Activated CD4-positive, alpha-beta T cell treated with anti-CD3 and anti-CD28 coated beads, Interleukin-2, amount 10 ng/mL, durations not matched to agents 24 days and 14 days (primary cell): ENCODE results near the gene GPM6B. TPM values are rescaled to one million over a fixed set of nuclear protein-coding genes. Genes with fewer than 3 reads are reported as not detected.

Experiments
- DNase-seq: peaks from one replicate; pipeline ENCODE4 v3.0.0; 2022
- H3K27ac Mint-ChIP-seq: one replicate; pipeline ENCODE4 v1.8.0; 2022; ENCODE audit warnings: mild to moderate bottlenecking, mixed read lengths
- H3K27me3 Mint-ChIP-seq: one replicate; pipeline ENCODE4 v1.8.0; 2022; ENCODE audit warnings: mixed read lengths
- H3K36me3 Mint-ChIP-seq: one replicate; pipeline ENCODE4 v1.8.0; 2022; ENCODE audit warnings: low read depth, mild to moderate bottlenecking, mixed read lengths
- H3K4me1 Mint-ChIP-seq: one replicate; pipeline ENCODE4 v1.8.0; 2021; ENCODE audit warnings: mixed read lengths
- H3K4me3 Mint-ChIP-seq: one replicate; pipeline ENCODE4 v1.8.0; 2022; ENCODE audit warnings: mild to moderate bottlenecking, moderate library complexity, mixed read lengths
- H3K9me3 Mint-ChIP-seq: one replicate; pipeline ENCODE4 v1.8.0; 2021; ENCODE audit warnings: mixed read lengths
- intact Hi-C: fragments of 100-400 bp; cut with micrococcal nuclease; formaldehyde crosslinking; loops from one replicate; pipeline ENCODE4 v1.15.1; 2023
- total RNA-seq: library from RNA; stranded (reverse); gene quantifications from 2 replicates; pipeline ENCODE4 v1.2.3, GENCODE V29; 2022

GPM6B gene
- total RNA-seq, 1 donor from 2014 or later = not detected

DNA sequence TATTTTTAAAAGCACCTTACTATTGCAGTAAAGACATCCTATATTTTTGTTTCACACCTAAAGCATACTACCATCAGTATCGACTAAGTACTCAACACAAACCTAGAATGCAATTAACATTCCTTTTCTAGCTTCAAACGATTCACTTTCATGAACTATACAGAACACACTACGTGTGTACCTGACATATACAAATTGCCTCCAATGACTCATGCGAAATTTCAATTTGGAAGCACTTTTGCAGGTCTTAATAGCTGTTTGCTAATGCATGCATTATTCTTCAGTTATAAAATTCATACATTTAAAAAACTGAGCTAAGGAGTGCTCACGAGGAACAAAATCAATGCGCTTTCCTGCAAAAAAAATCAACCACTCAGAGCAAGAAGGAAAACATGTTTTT lies 19.7 kb upstream of the GPM6B start:
- Mint-ChIP-seq H3K9me3 (peaks cover under 1% of the 10 kb centered on the region), H3K27me3 (no peaks in the 10 kb centered on the region), H3K4me3 (no peak overlapping the region), H3K4me1 (peaks cover under 1% of the 10 kb centered on the region), H3K27ac (no peak overlapping the region), H3K36me3 (no peaks in the 10 kb centered on the region)
- no peak for DNase-seq
- intact Hi-C loops = no loop called here

- H3K4me1 Mint-ChIP-seq = no peaks in the 10 kb centered on the region
- H3K36me3 Mint-ChIP-seq = no peaks in the 10 kb centered on the region
- H3K27ac Mint-ChIP-seq = no peak overlapping the region
- H3K9me3 Mint-ChIP-seq = no peaks in the 10 kb centered on the region
- no peaks in the 10 kb centered on the region for H3K27me3 Mint-ChIP-seq
- no peak for DNase-seq
- no peak overlapping the region for H3K4me3 Mint-ChIP-seq
- intact Hi-C loops = no loop called here
Measured at GRCh38 chrX:13835825-13836224, 18.9 kb upstream of the GPM6B start.

DNA sequence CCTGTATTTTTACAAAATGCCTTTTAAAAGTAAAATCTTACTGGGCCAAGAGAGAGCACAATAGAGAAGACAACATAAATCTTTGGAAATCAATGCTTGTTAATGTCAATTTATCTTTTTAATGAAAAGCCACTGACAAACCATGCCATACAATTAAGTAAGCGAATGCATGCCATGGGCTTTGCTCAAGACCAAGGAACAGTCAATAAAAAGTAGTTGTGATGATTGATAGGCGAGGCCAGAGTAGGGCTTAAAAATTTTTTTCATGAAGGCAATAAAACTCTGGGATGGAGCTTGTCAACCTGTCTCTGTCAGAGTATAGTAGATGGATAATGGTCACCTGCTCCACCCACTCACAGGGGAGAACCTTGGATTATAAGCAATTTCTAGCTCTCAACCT lies 17.5 kb upstream of the GPM6B start:
- H3K4me1 Mint-ChIP-seq = no peaks in the 10 kb centered on the region
- no peak for DNase-seq
- no peaks in the 10 kb centered on the region for H3K36me3 Mint-ChIP-seq
- H3K4me3 Mint-ChIP-seq = no peak overlapping the region
- no peaks in the 10 kb centered on the region for H3K9me3 Mint-ChIP-seq
- no peak overlapping the region for H3K27ac Mint-ChIP-seq
- intact Hi-C loops = no loop called here
- H3K27me3 Mint-ChIP-seq = no peaks in the 10 kb centered on the region

GRCh38 chrX:13829983-13830382 lies 13.1 kb upstream of the GPM6B start:
- intact Hi-C loops = no loop called here
- Mint-ChIP-seq H3K27ac (no peak overlapping the region), H3K4me1 (no peaks in the 10 kb centered on the region), H3K4me3 (no peak overlapping the region), H3K36me3 (no peaks in the 10 kb centered on the region), H3K27me3 (no peaks in the 10 kb centered on the region), H3K9me3 (no peaks in the 10 kb centered on the region)
- no peak for DNase-seq

DNA sequence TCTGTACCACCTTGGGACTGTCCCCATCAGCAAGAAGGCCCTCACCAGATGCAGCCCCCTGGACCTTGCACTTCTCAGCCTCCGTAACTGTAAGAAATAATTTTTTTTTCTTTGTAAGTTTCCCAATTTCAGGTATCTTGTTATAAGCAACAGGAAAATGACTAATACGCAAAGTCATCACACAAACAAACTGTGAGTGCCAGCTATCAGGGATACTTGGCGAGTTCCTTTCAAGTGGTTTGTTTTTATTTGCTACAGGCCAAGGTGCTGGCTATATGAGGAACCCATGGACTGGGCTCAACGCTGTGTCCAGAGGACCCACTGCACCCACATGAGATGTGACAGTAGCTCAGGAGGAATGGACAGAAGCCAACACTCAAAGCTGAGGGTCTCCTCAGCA lies 11.5 kb upstream of the GPM6B start:
- Mint-ChIP-seq H3K4me3 (no peak overlapping the region), H3K4me1 (no peaks in the 10 kb centered on the region), H3K27ac (no peak overlapping the region), H3K36me3 (no peaks in the 10 kb centered on the region), H3K9me3 (no peaks in the 10 kb centered on the region), H3K27me3 (no peaks in the 10 kb centered on the region)
- no peak for DNase-seq
- intact Hi-C loops = no loop called here

DNA sequence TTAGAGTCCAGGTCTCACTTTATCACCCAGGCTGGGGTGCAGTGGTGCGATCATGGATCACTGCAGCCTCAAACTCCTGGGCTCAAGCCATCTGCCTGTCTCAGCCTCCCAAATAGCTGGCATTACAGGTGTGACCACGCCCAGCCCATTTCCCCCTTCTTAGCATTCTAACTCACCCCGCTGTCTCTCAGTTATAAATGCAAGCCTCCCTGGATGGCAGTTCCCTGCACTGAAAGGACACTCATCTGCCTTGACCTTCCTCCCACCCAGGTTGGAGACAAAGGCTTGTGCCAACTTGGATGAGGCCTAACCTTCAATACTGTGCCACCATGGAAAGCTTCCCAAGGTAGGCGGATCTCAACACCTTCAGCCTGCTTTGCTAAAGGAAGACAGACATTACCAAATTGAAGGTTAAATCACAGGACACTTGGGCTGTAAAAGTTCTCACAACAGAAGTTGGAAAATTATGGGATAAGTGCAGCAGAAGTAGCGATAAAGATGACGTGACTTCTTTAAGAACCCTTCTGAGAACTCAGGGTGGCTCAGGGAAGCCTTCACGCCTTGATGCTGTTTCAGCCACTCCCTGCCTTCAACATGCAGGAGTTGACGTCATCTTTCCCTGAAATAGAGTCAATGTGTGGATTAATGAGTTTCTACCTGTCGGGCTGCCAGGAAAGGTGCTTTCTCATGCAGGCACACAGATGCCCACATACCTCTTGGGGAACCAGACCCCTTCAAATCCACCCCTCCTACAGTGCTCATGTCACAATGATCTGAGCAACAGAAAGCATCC lies 10.6 kb upstream of the GPM6B start:
- no peaks in the 10 kb centered on the region for H3K36me3 Mint-ChIP-seq
- DNase-seq = no peak
- H3K4me3 Mint-ChIP-seq = no peak overlapping the region
- intact Hi-C loops = no loop called here
- no peak overlapping the region for H3K27ac Mint-ChIP-seq
- no peaks in the 10 kb centered on the region for H3K27me3 Mint-ChIP-seq
- H3K4me1 Mint-ChIP-seq = no peaks in the 10 kb centered on the region
- no peaks in the 10 kb centered on the region for H3K9me3 Mint-ChIP-seq

- DNase-seq = no peak
- no peaks in the 10 kb centered on the region for H3K27me3 Mint-ChIP-seq
- no peaks in the 10 kb centered on the region for H3K4me1 Mint-ChIP-seq
- H3K9me3 Mint-ChIP-seq = no peaks in the 10 kb centered on the region
- no peaks in the 10 kb centered on the region for H3K36me3 Mint-ChIP-seq
- no peak overlapping the region for H3K27ac Mint-ChIP-seq
- no peak overlapping the region for H3K4me3 Mint-ChIP-seq
- intact Hi-C loops = no loop called here
Measured at GRCh38 chrX:13826770-13827169, 9.9 kb upstream of the GPM6B start.

DNA sequence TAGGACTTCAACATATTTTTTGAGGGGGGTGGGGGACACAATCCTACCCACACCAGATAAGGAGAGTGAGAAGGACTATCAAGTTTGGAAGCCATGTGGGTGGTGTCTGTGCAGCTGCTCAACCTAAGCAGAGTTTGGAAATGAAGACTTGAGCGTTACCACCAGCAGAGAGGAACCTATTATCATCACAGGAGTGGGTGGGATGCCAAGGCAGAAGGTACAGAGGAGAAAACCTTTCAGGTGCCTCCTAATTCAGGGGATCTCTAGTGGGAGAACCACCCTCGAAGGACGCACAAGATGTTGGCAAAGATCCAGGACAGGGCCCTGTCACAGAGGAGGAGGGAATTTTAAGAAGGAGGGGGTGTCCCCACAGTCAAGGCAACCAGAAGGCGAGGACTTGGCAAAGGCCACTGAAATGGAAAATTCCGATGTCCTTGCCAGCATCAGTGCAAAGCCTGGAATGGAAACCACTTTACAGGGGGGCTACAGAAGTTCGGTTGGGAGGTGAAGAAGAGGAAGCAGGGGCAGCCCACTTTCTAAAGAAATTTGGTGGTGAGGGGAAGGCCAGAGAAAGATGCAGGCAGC lies 8.4 kb upstream of the GPM6B start:
- intact Hi-C loops = no loop called here
- no peak overlapping the region for H3K27ac Mint-ChIP-seq
- H3K36me3 Mint-ChIP-seq = no peaks in the 10 kb centered on the region
- H3K9me3 Mint-ChIP-seq = no peaks in the 10 kb centered on the region
- H3K27me3 Mint-ChIP-seq = no peaks in the 10 kb centered on the region
- no peak overlapping the region for H3K4me3 Mint-ChIP-seq
- no peaks in the 10 kb centered on the region for H3K4me1 Mint-ChIP-seq
- no peak for DNase-seq

GRCh38 chrX:13824746-13825145 lies 7.9 kb upstream of the GPM6B start:
- no peaks in the 10 kb centered on the region for H3K9me3 Mint-ChIP-seq
- no peaks in the 10 kb centered on the region for H3K4me1 Mint-ChIP-seq
- intact Hi-C loops = no loop called here
- H3K27me3 Mint-ChIP-seq = no peaks in the 10 kb centered on the region
- DNase-seq = no peak
- H3K4me3 Mint-ChIP-seq = no peak overlapping the region
- H3K27ac Mint-ChIP-seq = no peak overlapping the region
- H3K36me3 Mint-ChIP-seq = no peaks in the 10 kb centered on the region

DNA sequence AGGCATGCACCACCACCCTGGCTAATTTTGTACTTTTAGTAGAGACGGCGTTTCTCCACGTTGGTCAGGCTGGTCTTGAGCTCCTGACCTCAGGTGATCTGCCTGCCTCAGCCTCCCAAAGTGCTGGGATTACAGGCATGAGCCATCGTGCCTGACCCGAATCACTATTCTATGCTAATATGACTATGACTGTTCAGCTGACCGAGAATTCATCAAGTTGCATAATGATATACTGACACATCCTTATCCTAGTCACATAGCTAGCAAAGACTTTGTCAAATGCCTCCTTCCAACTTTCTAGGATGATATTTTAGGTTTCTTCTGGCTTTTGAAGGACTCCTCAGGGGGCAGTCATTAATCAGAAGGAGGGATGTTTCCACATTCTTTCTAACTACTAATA lies 4.8 kb upstream of the GPM6B start:
- Mint-ChIP-seq H3K36me3 (no peaks in the 10 kb centered on the region), H3K4me1 (no peaks in the 10 kb centered on the region), H3K27me3 (peaks cover 6% of the 10 kb centered on the region), H3K27ac (no peak overlapping the region), H3K9me3 (no peaks in the 10 kb centered on the region), H3K4me3 (no peak overlapping the region)
- intact Hi-C loops = no loop called here
- no peak for DNase-seq

- H3K9me3 Mint-ChIP-seq = no peaks in the 10 kb centered on the region
- intact Hi-C loops = no loop called here
Measured at GRCh38 chrX:13816176-13816575, 717 bp downstream of the GPM6B start.

DNA sequence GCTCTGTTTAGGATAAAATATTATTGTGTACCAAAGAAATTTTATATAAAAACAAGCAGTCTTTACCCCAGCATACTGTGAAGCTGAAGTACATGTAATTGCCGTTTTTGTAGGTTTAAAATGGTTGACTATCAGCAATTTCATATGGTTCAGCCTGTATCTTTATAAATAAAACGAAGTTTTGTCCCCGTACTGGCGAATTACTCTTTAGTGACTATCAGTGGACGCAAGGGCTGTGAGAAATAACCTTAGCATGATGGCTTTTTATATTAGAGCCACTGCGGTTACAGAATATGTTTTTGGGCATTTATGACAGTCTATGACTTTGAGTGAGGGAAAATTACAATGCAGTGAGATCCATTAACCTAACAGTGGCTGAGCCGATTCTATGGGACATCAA lies 1.2 kb downstream of the GPM6B start:
- no peaks in the 10 kb centered on the region for H3K4me1 Mint-ChIP-seq
- H3K27me3 Mint-ChIP-seq = peaks cover 12% of the 10 kb centered on the region
- no peaks in the 10 kb centered on the region for H3K9me3 Mint-ChIP-seq
- intact Hi-C loops = no loop called here
- no peak for DNase-seq
- H3K4me3 Mint-ChIP-seq = no peak overlapping the region
- H3K27ac Mint-ChIP-seq = no peak overlapping the region
- no peaks in the 10 kb centered on the region for H3K36me3 Mint-ChIP-seq

More at GRCh38 chrX:13816176-13816575, 717 bp downstream of the GPM6B start:
- Mint-ChIP-seq H3K27ac (no peak overlapping the region), H3K4me3 (no peak overlapping the region), H3K4me1 (no peaks in the 10 kb centered on the region), H3K36me3 (no peaks in the 10 kb centered on the region), H3K27me3 (peaks cover 12% of the 10 kb centered on the region)
- DNase-seq = no peak

DNA sequence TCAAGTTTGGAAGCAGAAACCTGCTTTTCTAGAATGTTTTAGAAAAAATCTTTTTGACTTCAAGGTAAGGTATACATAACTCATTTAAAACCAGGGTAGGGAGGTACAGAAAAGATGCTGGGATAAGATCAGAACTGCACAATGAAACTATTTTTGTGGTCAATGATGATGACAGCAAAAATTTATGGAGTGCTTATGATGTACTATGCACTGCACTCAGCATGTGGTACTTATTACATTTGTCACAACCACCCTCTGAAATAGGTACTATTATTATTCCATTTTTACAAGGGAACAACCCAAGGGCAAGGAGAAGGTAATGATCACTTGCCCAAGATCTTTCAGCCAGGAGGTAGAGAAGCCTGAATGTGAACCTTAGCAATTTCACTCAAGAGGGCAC lies 8.0 kb downstream of the GPM6B start:
- H3K36me3 Mint-ChIP-seq = no peaks in the 10 kb centered on the region
- DNase-seq = no peak
- H3K27ac Mint-ChIP-seq = no peak overlapping the region
- peaks cover 9% of the 10 kb centered on the region for H3K27me3 Mint-ChIP-seq
- no peak overlapping the region for H3K4me3 Mint-ChIP-seq
- intact Hi-C loops = no loop called here
- H3K9me3 Mint-ChIP-seq = no peaks in the 10 kb centered on the region
- H3K4me1 Mint-ChIP-seq = no peaks in the 10 kb centered on the region

DNA sequence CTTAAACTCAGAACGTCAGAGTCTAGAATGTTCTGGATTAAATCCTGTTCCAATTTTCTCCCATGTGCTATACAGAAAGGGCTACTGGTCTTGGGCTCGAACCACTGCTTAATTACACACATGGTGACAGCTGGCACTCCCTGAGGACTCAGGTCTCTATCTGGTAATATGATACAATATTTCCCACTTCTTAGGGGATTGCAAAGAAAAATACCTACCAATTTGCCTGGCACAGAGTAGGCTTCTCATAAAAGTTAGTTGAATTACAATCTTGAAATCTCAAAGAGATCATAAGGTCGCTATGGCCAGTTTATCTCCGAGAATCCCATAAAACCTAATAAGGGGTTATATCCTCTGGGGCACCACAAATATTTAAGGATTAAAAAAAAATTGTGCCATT lies 8.6 kb downstream of the GPM6B start:
- intact Hi-C loops = no loop called here
- Mint-ChIP-seq H3K36me3 (no peaks in the 10 kb centered on the region), H3K9me3 (no peaks in the 10 kb centered on the region), H3K27ac (no peak overlapping the region), H3K4me1 (no peaks in the 10 kb centered on the region), H3K27me3 (peaks cover 9% of the 10 kb centered on the region), H3K4me3 (no peak overlapping the region)
- DNase-seq = no peak

DNA sequence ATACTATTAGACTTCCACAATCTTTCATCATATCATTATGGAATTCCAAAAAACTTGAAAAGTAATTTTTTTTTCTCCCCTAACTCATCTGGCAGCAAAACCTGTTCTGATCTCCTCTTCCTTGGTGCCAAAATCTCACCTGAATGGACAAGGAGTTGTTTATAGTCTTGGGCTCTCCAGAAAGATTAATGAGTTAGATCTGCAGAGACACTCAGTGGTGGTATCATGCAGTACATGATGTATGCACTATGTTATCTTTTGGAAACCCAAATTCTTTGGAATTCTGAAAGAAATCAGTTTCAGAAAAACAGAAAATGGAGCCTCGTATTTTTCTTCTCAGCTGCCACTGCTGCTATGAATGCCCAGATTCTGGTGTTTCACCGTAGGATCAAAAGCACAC lies 11.7 kb downstream of the GPM6B start:
- H3K27me3 Mint-ChIP-seq = peaks cover 7% of the 10 kb centered on the region
- no peaks in the 10 kb centered on the region for H3K36me3 Mint-ChIP-seq
- no peak overlapping the region for H3K27ac Mint-ChIP-seq
- no peak for DNase-seq
- intact Hi-C loops = no loop called here
- no peak overlapping the region for H3K4me3 Mint-ChIP-seq
- H3K9me3 Mint-ChIP-seq = no peaks in the 10 kb centered on the region
- H3K4me1 Mint-ChIP-seq = no peaks in the 10 kb centered on the region
